NCI-H2171 (cell line): Measurements from ENCODE around the gene CDK8.
A peak's percentile ranks its signal among the peaks of the same experiment; 100 is the strongest.
"Not testable (repeated sequence)": the region's sequence is repeated elsewhere in the genome, so short reads cannot be mapped to it uniquely, and the experiment has no call there.

Source experiments
- DNase-seq: peaks from one replicate; lab custom pipeline; 2025; lab: John Stamatoyannopoulos, UW

CDK8 gene

DNA sequence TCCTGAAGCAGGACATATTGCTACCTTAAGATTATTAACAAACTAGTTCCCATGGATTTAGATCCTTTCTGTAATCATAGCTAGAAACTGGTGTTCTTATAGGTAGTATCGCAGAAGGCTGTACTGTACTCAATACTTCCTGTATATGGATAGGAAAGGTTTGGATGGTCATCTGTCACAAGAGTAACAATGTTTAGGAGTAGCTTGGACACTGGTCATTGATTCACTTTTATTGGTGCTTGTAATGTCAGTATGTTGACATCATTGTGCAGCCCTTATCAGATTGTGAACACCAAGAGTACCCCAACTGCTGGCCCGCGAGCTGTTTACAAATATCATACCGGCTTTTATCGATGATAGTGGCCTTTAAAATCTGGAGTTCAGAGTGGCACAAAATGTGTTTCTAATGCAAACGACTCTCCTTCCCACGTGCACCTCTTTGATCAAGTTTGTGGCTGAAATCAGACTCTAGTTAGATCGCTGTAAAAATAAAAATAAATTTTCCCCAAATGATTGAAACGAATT is 605 bp upstream of the CDK8 start:
- no peak for DNase-seq

DNA sequence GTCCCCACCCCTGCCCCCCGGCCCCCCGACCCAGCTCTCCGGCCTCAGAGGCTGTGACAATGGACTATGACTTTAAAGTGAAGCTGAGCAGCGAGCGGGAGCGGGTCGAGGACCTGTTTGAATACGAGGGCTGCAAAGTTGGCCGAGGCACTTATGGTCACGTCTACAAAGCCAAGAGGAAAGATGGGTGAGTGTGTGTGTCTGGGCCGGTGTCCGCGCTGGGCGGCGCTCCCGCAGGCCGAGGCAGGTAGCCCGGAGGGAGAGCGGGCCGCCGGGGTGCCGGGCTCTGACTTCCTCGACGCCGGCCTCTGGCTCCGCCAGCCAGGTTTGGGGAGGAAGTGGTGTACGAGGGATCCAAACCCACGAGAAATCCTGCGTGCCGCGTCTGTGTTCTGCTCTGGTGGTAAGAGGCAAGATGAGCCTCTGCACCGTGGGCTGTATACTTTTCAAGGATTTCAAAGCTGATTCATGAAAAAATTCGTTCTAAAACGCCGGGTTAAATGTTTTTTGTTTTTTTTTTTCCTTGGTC is 718 bp downstream of the CDK8 start:
- DNase-seq, result no peak

DNA sequence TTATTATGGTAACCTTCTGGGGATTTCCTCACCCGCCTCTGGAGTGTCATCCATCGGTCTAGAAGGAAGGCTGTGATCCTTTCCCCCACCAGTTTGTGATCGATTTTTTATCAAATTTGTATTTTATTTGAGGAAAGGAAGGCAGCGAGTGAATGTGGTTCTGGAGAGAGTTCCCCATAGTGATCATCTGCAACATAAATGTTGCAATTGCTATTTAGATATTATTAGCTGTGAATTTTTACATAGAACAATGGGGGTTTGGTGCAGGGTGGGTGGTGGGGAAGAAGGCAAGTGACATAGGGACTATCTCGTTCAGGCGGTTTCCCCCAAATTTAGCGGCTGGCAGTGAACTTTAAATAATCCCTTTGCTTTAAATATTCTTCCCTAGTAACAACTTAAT is 1.2 kb downstream of the CDK8 start:
- DNase-seq, result no peak

DNA sequence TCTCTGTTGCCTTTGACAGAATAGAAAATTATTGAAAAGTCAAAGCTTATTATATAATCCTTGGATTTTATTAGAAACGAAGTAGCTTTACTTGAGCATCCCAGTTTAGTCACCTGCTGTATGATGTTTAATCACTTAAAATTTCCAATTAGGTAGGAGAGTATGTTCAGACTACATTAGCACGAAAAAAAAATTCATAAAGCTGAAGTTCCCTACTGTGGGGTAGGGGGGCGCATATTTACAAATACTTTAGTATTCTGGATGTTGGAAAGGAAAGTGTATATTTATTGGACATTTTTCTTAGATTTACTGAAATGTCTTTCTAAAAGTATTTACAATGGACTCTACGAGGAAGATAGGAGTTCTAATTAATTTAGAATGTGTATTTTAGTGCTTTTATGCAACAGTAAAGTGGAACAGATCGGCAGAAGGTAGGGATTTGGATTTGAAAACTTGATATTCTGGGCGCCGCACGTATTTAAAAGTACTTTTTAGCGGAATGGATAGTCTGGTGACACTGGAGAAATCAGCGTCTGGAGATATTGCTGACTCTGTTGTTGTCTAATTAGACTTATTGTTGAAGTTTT is 1.9 kb downstream of the CDK8 start:
- DNase-seq, result no peak

DNA sequence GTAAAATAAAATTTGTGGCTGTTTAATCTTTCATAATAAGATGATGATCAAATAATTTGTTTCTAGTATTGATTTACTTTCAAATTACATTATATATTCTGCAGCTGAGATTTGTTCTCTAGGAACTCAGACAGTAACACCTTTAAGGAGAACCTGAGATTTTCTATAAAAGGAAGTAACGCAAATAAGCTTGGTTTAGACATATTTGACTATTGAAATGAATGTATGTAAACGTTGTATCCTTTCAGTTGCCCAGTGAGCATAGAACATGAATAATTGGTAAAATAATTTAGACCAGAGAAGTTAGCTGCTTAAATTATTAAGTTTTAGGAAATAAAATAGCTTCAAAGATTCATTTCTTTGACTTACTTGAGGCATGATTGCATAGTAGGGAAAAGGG is 3.1 kb downstream of the CDK8 start:
- no peak for DNase-seq

DNA sequence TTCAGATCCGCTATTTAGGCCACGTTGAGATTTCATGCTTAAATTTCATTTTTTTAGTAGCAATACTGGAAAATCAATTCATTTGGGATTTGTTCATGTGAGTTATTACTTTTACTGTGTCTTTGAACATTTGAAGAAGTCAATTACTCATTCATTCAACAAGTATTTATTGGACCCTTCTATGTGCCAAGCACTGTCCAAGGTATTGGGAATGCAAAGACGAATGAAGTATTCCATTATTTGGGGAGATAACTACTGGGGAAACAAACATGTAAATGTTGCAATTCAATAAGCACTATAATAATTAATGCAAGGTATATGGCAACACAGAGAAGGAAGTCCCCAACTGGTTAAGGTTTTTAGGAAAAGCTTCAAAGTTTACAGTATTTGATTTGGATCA is 5.7 kb downstream of the CDK8 start:
- DNase-seq, result no peak

DNA sequence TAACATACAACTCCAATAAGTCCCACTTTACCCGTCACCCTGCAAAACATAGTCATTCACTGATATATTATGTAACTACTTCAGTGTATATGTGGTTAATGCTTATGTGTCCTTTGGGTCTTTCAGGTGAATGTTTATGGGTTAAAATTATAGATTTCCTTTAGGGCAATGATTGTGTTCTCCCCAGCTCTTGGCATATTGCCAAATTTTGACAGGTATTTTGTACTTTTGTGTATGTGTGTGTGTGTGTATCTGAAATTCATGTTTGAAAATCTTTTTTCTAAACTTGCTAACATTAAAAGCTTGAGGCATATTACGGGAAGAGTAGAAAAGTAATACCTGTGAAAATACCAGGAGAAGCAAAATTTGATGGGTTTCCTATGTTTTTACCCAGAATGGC is 8.2 kb downstream of the CDK8 start:
- DNase-seq, result no peak

DNA sequence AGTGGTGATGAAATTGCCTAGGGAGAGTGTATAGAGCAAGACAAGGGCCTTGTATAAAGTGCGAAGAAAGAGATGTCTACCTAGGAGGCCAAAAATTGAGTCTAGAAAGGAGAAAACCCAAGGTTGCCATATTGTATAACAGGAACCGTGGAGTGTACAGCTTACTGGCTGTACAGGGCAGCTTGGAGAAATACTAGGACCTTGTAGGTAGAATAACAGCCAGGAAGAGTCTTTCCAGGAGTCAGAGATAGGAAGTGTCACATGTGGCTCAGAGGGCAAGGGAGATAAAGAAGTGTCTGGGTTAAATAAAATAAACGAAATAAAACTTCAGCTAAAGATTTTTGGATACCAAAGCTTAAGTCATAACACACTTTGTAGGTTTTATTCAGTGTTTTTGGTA is 12.4 kb downstream of the CDK8 start:
- DNase-seq, result no peak

DNA sequence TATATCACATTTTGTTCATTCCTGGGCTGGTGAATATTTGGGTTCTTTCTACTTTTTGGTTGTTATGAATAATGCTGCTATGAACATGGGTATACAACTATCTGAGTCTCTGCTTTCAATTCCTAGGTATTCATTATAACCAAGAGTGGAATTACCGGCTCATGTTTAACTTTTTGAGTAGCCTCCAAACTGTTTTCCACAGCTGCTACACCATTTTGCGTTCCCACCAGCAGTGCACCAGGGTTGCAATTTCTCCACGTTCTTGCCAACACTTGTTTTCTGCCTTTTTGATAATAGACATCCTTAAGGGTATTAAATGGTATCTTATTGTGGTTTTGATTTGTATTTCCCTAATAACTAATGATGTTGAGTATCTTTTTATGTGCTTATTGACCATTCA is 16.8 kb downstream of the CDK8 start:
- DNase-seq, result no peak

DNA sequence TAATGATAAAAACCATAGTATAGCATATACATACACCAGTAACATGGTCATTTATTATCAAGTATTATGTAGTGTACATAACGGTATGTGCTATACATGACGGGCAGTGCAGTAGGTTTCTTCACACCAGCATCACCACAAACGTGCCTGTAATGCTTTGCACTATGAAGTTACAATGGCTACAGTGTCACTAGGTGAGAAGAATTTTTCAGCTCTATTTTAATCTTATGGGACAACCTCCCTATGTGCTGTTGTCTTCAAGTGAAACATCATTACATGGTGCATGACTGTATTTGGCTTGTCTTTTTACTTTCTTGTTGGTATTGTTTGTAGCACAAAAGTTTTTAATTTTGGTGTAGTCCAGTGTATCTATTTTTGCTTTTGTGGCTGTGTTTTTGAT is 18.7 kb downstream of the CDK8 start:
- DNase-seq, result no peak

DNA sequence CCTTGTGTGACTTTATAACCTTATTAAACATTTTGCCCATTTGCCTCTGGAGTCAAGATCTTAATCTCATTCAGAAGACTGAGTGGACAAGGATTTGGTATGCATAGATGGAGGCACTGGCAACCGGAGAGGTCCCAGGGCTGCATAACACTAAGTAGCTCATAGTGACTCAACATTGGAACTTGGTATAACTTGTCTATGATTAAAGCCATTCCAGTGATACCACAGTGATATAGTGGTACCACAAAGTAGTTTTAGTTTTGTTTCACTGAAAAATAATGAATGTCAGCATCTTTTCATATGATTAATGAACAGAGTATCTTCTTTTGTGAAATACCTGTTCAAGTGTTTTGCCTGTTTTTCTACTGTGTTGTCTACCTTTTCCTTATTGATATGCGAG is 26.4 kb downstream of the CDK8 start:
- DNase-seq, result no peak

DNA sequence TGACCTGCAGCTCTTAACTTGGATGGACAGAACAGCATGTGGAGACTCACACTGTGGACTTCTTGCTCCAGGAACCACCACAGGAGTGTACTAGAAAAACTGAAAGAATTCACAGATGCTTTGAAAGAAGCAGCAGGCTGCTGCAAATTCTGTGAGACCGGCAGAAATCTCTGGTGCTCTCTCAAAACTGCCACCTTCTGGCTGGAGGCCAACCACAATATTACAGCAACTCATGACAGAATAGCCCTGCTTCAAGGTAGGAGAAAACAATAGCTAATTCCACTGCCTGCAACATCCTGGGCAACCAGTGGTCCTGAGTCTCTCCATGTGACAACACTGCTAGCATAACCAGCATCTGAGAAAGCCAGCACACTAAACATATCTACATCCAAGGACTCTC is 26.9 kb downstream of the CDK8 start:
- no peak for DNase-seq

DNA sequence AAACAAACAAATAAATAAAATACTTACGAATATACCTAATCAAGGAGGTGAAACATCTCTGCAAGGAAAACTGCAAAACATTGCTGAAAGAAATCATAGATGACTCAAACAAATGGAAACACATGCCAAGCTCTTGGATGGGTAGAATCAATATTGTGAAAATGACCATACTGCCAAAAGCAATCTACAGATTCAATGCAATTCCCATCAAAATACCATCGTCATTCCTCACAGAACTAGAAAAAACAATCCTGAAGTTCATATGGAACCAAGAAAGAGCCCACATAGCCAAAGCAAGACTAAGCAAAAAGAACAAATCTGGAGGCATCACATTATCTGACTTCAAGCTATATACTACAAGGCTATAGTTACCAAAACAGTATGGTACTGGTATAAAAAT is 32.0 kb downstream of the CDK8 start:
- not testable (repeated sequence) for DNase-seq

DNA sequence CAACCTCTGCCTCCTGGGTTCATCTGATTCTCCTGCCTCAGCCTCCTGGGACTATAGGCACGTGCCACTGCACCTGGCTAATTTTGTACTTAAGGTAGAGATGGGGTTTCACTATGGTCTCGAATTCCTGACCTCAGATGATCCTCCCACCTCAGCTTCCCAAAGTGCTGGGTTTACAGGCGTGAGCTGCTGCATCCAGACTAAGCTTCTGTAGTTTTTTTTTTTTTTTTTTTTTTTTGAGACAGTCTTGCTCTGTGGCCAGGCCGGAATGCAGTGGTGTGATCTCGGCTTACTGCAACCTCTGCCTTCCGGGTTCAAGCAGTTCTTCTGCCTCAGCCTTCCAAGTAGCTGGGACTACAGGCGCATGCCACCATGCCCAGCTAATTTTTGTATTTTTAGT is 34.9 kb downstream of the CDK8 start:
- peak; percentile 47 for DNase-seq

DNA sequence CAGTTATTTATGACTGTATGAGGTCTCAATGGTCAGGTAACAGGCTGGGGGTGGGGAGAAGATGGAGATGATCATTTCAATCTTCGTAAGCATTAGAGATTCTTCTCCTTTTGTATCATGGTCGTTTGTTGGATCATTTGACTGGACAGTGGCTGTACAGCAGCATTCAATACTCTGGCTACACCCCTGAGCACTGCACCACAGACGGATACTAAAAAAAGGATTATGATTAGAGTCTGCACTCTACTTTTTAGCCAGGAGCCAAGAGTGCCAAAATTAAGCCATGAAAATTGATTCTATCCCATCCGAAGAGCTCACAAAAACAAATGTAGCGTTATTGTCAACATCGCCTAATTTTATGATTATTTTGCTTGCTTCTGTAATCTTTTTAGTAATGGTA is 41.9 kb downstream of the CDK8 start:
- no peak for DNase-seq

DNA sequence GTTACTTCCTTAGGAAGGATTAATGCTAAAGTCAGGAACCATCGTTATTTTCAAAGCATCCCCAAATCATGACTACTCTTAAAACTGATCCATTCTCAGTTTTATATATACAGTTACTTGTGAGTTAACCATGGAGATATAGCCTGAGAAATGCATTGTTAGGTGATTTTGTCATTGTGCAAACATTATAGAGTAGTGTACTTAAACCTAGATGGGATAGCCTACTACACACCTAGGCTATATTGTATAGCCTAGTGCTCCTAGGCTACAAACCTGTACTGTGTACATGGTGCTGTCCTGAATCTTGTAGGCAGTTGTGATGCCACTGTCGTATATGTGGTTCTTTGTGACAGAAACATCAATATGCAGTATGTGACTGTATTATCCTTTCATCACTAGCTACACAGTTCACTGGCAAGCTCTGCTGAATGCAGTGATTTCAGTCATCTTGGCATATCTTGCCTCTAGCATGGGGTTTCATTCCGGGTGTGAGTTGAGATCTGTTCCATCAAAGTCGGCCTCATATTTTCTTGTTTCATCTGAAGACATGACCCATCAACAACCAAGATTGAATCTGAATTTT is 45.3 kb downstream of the CDK8 start:
- no peak for DNase-seq

DNA sequence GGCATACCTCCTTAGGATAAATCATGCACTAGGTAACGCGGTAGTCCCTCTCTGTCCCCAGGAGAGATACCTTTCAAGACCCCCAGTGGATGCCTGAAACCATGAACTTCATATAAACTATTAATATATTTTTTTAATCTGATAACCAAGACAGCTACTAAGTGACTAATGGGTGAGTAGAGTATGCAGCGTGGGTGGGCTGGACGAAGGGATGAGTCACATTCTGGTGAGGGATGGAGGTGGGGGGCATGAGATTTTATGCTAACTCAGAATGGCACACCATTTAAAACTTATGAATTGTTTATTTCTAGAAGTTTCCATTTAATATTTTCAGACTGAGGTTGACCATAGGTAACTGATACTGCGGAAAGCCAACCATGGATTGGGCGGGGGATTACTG is 46.2 kb downstream of the CDK8 start:
- no peak for DNase-seq

DNA sequence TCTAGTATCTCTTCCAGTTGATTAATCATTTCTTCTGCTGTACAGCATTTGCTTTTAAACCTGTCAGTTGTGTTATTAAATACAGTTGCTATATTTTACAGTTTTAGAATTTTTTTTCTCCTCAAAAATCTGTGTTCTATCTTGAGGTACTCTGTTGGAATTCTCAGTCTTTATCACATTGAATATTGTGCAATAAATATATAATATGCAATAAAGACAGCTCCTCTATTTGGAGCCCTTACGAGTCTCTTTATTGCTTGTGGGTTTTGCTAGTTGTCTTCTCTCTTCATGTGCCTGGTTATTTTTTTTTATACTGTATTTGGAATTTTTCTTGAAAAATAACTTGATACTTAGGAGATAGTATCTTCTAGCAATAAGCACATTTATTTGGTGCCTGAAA is 51.7 kb downstream of the CDK8 start:
- DNase-seq, result no peak

DNA sequence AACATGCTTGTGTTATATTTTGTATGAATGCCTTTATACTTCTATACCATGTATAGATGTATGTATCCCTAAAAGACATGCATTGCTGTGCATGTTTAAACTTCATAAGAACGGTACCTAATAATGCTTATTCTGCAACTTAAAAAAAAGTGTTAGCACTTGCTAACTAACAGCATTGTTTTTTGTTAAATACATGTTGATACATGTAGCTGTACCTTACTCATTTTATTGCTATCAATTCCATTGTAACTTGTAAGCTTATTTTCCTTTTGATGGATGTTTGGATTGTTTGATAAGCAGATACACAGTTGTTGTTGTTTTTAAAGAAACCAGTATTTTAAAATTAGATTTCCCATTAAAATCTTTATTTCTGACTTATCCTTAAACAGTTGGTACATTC is 53.8 kb downstream of the CDK8 start:
- no peak for DNase-seq

DNA sequence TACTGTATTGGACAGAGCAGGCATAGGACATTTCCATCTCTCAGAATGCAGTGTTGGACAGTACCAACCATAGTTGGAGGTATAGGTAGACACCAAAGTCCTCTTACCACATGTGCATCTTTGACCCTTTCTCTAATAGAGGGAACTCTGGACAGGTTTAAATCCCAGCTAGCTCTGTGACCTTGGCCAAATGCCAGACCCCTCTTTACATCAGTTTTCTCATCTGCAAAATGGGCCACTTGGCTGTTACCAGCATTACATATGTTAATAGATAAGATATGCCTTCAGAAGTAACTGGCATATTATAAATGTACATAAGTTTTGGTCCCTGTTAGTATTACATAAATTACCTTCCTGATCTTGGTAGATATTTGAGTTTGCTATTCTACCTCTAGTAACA is 54.3 kb downstream of the CDK8 start:
- no peak for DNase-seq

DNA sequence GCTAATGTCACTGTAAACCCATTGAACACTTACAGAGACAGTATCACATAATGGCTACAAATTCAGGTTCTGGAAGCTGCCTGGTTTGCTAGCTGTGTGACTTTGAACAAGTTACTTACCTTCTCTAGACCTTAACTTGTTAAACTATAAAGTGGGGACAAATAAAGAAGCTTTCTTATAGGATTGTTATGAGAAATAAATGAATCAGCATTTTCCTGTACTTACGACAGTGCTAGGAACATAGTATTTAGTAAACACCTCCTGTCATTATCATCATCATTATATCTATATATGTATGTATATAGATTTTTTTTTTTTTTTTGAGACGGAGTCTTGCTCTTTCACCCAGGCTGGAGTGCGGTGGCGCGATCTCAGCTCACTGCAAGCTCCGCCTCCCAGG is 54.9 kb downstream of the CDK8 start:
- no peak for DNase-seq

DNA sequence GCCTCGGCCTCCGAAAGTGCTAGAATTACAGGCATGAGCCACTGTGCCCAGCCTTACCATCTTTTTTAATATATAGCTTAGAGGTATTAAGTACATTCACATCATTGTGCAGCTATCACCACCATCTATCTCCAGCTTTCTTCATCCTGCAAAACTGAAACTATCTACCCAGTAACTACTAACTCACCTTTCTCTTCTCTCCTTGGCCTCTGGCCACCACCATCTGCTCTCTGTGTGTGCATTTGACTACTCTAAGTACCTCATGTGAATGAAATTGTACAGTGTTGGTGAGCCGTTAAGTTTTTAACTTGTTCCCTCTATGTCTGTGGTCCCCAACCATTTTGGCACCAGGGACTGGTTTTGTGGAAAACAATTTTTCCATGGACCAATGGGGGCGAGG is 56.1 kb downstream of the CDK8 start:
- DNase-seq, result no peak

DNA sequence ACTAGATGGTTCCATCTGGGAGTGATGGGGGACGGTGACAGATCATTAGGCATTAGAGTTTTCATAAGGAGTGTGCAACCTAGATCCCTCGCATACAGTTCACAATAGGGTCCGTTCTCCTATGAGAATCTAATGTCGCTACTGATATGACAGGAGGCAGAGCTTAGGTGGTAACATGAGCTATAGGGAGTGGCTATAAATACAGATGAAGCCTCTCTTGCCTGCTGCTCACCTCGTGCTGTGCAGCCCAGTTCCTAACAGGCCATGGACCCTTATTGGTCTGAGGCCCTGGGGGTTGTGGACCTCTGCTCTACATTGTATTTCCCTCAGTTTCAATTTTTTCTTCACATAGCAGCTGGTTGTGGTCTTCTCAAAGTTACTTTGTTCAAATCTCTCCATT is 56.5 kb downstream of the CDK8 start:
- no peak for DNase-seq

DNA sequence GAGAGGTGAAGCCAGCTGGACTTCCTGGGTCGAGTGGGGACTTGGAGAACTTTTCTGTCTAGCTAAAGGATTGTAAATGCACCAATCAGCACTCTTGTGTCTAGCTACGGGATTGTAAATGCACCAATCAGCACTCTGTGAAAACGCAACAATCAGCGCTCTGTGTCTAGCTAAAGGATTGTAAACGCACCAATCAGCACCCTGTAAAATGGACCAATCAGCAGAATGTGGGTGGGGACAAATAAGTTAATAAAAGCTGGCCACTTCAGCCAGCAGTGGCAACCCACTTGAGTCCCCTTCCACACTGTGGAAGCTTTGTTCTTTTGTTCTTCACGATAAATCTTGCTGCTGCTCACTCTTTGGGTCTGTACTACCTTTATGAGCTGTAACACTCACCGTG is 58.1 kb downstream of the CDK8 start:
- DNase-seq, result not testable (repeated sequence)
